ENCODE data around the gene IFNA4.

Gene IFNA4

DNA sequence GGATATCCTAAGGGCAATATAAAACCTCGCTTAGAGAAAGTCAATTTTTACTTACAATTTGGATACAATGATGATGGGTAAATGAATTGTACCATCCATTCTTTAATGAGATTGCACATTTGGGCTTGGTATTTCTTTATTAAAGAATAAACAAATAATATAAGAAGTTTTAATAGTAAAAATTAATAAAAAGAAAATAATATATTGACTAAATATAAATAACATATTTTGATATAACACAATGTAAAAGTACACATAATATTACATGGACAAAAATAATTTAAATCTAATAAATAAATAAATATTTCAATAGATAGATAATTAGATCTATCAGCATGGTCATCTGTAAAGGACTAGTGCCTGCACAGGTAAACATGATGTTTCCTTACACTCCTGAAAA lies 21.9 kb downstream of the IFNA4 start:
- H3K27ac ChIP-seq (ENCODE audit: extremely low read depth, low read depth, low read length): no peak overlapping the region
- TF ChIP-seq RBAK (tag by site-specific recombination; IDR thresholded peaks at IDR 0.05): no peak
- H3K9me3 ChIP-seq (ENCODE audit: control insufficient read depth, insufficient read depth, low read depth, low read length): no peaks in the 10 kb centered on the region
- no peaks in the 10 kb centered on the region for H3K36me3 ChIP-seq (ENCODE audit: control insufficient read depth in 2 of 2, insufficient read depth in 1 of 2, low read length in 2 of 2)
- CTCF ChIA-PET: no interaction called here
- POLR2A ChIA-PET: no interaction called here
- H3K4me1 ChIP-seq (ENCODE audit: control insufficient read depth, insufficient read depth, low read length): no peaks in the 10 kb centered on the region
- no peak overlapping the region for H3K4me3 ChIP-seq (ENCODE audit: low read depth, low read length)

DNA sequence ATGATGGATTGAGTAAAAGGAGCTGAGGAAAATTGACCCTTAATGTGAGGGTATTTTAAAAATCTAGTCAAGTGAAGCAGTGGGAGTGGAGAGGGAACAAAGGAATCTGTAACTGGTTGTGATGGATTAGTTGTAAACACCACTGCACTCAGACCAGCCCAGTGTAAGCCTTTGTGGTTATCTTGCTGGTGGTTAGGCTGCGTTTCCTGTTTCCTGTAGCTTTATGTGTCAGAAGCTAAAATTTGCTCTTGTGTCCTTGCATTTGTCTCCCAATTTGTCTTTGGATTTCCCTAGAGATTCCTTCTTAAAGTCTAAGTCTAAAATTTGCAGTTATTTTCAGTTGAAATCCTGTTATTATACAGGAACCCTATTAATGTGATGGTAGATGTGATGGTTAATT lies 27.2 kb downstream of the IFNA4 start:
- Histone ChIP-seq H3K4me1 (ENCODE audit: control insufficient read depth, insufficient read depth, low read length) (no peaks in the 10 kb centered on the region), H3K27ac (ENCODE audit: extremely low read depth, low read depth, low read length) (no peak overlapping the region), H3K36me3 (ENCODE audit: control insufficient read depth in 2 of 2, insufficient read depth in 1 of 2, low read length in 2 of 2) (no peaks in the 10 kb centered on the region), H3K4me3 (ENCODE audit: low read depth, low read length) (no peak overlapping the region), H3K9me3 (ENCODE audit: control insufficient read depth, insufficient read depth, low read depth, low read length) (no peaks in the 10 kb centered on the region)
- POLR2A ChIA-PET: no interaction called here
- CTCF ChIA-PET: interaction anchor here (0.6 to 3.1 kb wide), 4 partner anchors 23 to 1372 kb away, joined by 3 to 20 read pairs (median 4); partner anchors contain the start of gene SLC24A2
- TF ChIP-seq ZFP41 (tag by site-specific recombination; IDR thresholded peaks at IDR 0.05; ENCODE audit: borderline replicate concordance) (no peak), REPIN1 (tag by site-specific recombination; IDR thresholded peaks at IDR 0.05; ENCODE audit: low read depth) (no peak), OSR2 (tag by site-specific recombination; IDR thresholded peaks at IDR 0.05) (no peak), GLI4 (tag by site-specific recombination; IDR thresholded peaks at IDR 0.05) (no peak), ZNF549 (tag by site-specific recombination; IDR thresholded peaks at IDR 0.05) (no peak), ZFP69B (tag by site-specific recombination; IDR thresholded peaks at IDR 0.05) (no peak), ZNF221 (tag by site-specific recombination; IDR thresholded peaks at IDR 0.05; ENCODE audit: borderline replicate concordance) (no peak), YY2 (tag by site-specific recombination; IDR thresholded peaks at IDR 0.05) (no peak)
- TF ChIP-seq, protein P1, sequence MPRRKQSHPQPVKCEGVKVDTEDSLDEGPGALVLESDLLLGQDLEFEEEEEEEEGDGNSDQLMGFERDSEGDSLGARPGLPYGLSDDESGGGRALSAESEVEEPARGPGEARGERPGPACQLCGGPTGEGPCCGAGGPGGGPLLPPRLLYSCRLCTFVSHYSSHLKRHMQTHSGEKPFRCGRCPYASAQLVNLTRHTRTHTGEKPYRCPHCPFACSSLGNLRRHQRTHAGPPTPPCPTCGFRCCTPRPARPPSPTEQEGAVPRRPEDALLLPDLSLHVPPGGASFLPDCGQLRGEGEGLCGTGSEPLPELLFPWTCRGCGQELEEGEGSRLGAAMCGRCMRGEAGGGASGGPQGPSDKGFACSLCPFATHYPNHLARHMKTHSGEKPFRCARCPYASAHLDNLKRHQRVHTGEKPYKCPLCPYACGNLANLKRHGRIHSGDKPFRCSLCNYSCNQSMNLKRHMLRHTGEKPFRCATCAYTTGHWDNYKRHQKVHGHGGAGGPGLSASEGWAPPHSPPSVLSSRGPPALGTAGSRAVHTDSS (tag by site-specific recombination; IDR thresholded peaks at IDR 0.05): no peak

DNA sequence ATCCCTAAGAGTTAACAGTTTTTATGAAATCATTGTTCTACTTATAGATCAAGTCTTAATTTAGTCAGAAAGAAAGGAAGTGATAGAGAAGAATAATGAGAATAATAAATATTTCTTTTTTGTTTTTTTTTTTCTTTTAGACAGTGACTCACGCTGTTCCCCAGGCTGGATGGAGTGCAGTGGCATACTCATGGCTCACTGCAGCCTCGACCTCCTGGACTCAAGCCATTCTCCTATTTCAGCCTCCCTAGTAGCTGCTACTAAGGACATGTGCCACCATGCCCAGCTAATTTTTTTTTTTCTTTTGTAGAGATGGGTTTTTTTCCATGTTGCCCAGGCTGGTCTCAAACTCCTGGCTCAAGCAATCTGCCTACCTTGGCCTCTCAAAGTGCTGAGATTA lies 31.9 kb downstream of the IFNA4 start:
- H3K27ac ChIP-seq (ENCODE audit: extremely low read depth, low read depth, low read length): no peak overlapping the region
- H3K36me3 ChIP-seq (ENCODE audit: control insufficient read depth in 2 of 2, insufficient read depth in 1 of 2, low read length in 2 of 2): no peaks in the 10 kb centered on the region
- ChIA-PET CTCF (no interaction called here), POLR2A (no interaction called here)
- no peak overlapping the region for H3K4me3 ChIP-seq (ENCODE audit: low read depth, low read length)
- TF ChIP-seq ZFHX2 (tag by site-specific recombination; conservative IDR thresholded peaks at IDR 0.05): no peak
- no peak for TF ChIP-seq ZBTB8A (tag by site-specific recombination; IDR thresholded peaks at IDR 0.05)
- no peak for TF ChIP-seq ZNF416 (tag by site-specific recombination; IDR thresholded peaks at IDR 0.05)
- no peak for TF ChIP-seq ZNF776 (tag by site-specific recombination; IDR thresholded peaks at IDR 0.05; ENCODE audit: borderline replicate concordance)
- no peak for TF ChIP-seq ZNF175 (tag by site-specific recombination; IDR thresholded peaks at IDR 0.05)
- TF ChIP-seq, protein P2, sequence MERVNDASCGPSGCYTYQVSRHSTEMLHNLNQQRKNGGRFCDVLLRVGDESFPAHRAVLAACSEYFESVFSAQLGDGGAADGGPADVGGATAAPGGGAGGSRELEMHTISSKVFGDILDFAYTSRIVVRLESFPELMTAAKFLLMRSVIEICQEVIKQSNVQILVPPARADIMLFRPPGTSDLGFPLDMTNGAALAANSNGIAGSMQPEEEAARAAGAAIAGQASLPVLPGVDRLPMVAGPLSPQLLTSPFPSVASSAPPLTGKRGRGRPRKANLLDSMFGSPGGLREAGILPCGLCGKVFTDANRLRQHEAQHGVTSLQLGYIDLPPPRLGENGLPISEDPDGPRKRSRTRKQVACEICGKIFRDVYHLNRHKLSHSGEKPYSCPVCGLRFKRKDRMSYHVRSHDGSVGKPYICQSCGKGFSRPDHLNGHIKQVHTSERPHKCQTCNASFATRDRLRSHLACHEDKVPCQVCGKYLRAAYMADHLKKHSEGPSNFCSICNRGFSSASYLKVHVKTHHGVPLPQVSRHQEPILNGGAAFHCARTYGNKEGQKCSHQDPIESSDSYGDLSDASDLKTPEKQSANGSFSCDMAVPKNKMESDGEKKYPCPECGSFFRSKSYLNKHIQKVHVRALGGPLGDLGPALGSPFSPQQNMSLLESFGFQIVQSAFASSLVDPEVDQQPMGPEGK (tag by site-specific recombination; IDR thresholded peaks at IDR 0.05): no peak
- no peak for TF ChIP-seq ZNF335 (tag by site-specific recombination; conservative IDR thresholded peaks at IDR 0.05)
- no peak for TF ChIP-seq KLF16 (tag by site-specific recombination; IDR thresholded peaks at IDR 0.05)
- no peaks in the 10 kb centered on the region for H3K9me3 ChIP-seq (ENCODE audit: control insufficient read depth, insufficient read depth, low read depth, low read length)
- H3K4me1 ChIP-seq (ENCODE audit: control insufficient read depth, insufficient read depth, low read length): no peaks in the 10 kb centered on the region

Data from HEK293 (cell line).